Measurements from ENCODE around the gene GRAMD4.

GRAMD4 gene

GRCh38 chr22:46582281-46582933, 37.8 kb upstream of the GRAMD4 start:
- DNase-seq, result no peak

GRCh38 chr22:46583571-46583970, 36.6 kb upstream of the GRAMD4 start:
- no peak for DNase-seq

- DNase-seq, result no peak
These were observed 35.9 kb upstream of the GRAMD4 start for GRCh38 chr22:46584081-46584921.

- DNase-seq, result no peak
These were observed 34.7 kb upstream of the GRAMD4 start for GRCh38 chr22:46585340-46586122.

GRCh38 chr22:46586123-46586519, 34.1 kb upstream of the GRAMD4 start:
- DNase-seq, result no peak

GRCh38 chr22:46586531-46587011, 33.6 kb upstream of the GRAMD4 start:
- DNase-seq, result no peak

GRCh38 chr22:46587061-46587460, 33.1 kb upstream of the GRAMD4 start:
- no peak for DNase-seq

GRCh38 chr22:46587492-46588278, 32.5 kb upstream of the GRAMD4 start:
- peak; percentile 6 for DNase-seq

- no peak for DNase-seq
These were observed 31.7 kb upstream of the GRAMD4 start for GRCh38 chr22:46588279-46589140.

- DNase-seq, result no peak
These were observed 30.9 kb upstream of the GRAMD4 start for GRCh38 chr22:46589141-46589748.

- DNase-seq, result no peak
These were observed 30.3 kb upstream of the GRAMD4 start for GRCh38 chr22:46589871-46590271.

- no peak for DNase-seq
These were observed 29.9 kb upstream of the GRAMD4 start for GRCh38 chr22:46590334-46590733.

GRCh38 chr22:46591930-46592329, 28.3 kb upstream of the GRAMD4 start:
- DNase-seq, result no peak

GRCh38 chr22:46592390-46592872, 27.8 kb upstream of the GRAMD4 start:
- no peak for DNase-seq

- no peak for DNase-seq
These were observed 26.9 kb upstream of the GRAMD4 start for GRCh38 chr22:46593211-46593681.

GRCh38 chr22:46593996-46594946, 25.9 kb upstream of the GRAMD4 start:
- no peak for DNase-seq

GRCh38 chr22:46594947-46595298, 25.3 kb upstream of the GRAMD4 start:
- no peak for DNase-seq

GRCh38 chr22:46595545-46595944, 24.6 kb upstream of the GRAMD4 start:
- DNase-seq, result no peak

GRCh38 chr22:46596032-46596441, 24.1 kb upstream of the GRAMD4 start:
- DNase-seq, result no peak

GRCh38 chr22:46596819-46597218, 23.4 kb upstream of the GRAMD4 start:
- no peak for DNase-seq

Data from central memory CD4-positive, alpha-beta T cell (primary cell).